Fibroblast of lung (primary cell): Measurements from ENCODE around the gene TMEM234. TPM values are rescaled to one million over a fixed set of nuclear protein-coding genes. Genes with fewer than 3 reads are reported as not detected.
A peak's percentile ranks its signal among the peaks of the same experiment; 100 is the strongest.

Experiments
- DNase-seq, 2 donors: peaks; one replicate each; pipeline versions ENCODE4 v3.0.0 to v3.0.0-alpha.2; 2010; ENCODE audit warnings: low read depth in 2 of 2
- H2AFZ ChIP-seq: 2 replicates; pipeline ENCODE4 v1.5.1; 2012; ENCODE audit warnings: low read length, control low read depth, inconsistent platforms
- H3K27ac ChIP-seq: 2 replicates; pipeline ENCODE4 v1.5.1; 2011; ENCODE audit warnings: low read length, control low read depth; ENCODE audit not compliant: insufficient read depth
- H3K27me3 ChIP-seq: 2 replicates; pipeline ENCODE4 v1.5.1; 2011; ENCODE audit warnings: mild to moderate bottlenecking, low read length; ENCODE audit not compliant: control insufficient read depth, insufficient read depth
- H3K36me3 ChIP-seq: 2 replicates; pipeline ENCODE4 v1.5.1; 2011; ENCODE audit warnings: low read length; ENCODE audit not compliant: control insufficient read depth, insufficient read depth
- H3K4me1 ChIP-seq: 2 replicates; pipeline ENCODE4 v1.5.1; 2011; ENCODE audit warnings: low read length; ENCODE audit not compliant: control insufficient read depth, insufficient read depth; ENCODE audit errors: extremely low read depth
- H3K4me2 ChIP-seq: 2 replicates; pipeline ENCODE4 v1.5.1; 2011; ENCODE audit warnings: low read length, control low read depth; ENCODE audit not compliant: insufficient read depth; ENCODE audit errors: extremely low read depth
- H3K4me3 ChIP-seq, 4 experiments: fragments of 200-600 bp in 1 of 4; sonication (generic) in 1 of 4; replicated peaks in 1 of 4; 2 replicates each; pipeline ENCODE4 v1.5.1; 2011 to 2016; ENCODE audit warnings: low read length in 4 of 4, low read depth in 3 of 4, mild to moderate bottlenecking in 3 of 4, control low read depth in 2 of 4, inconsistent platforms in 1 of 4, mixed read lengths in 1 of 4; ENCODE audit not compliant: insufficient read depth in 1 of 4; ENCODE audit errors: control extremely low read depth in 1 of 4
- H3K79me2 ChIP-seq: 2 replicates; pipeline ENCODE4 v1.5.1; 2012; ENCODE audit warnings: mild to moderate bottlenecking, low read length, inconsistent platforms; ENCODE audit not compliant: control insufficient read depth, insufficient read depth
- H3K9ac ChIP-seq: 2 replicates; pipeline ENCODE4 v1.5.1; 2011; ENCODE audit warnings: mild to moderate bottlenecking, low read length, control low read depth; ENCODE audit not compliant: insufficient read depth
- H3K9me3 ChIP-seq: 2 replicates; pipeline ENCODE4 v1.5.1; 2012; ENCODE audit warnings: low read depth, low read length; ENCODE audit not compliant: control insufficient read depth, insufficient read depth
- H4K20me1 ChIP-seq: 2 replicates; pipeline ENCODE4 v1.5.1; 2011; ENCODE audit warnings: low read length; ENCODE audit not compliant: control insufficient read depth, insufficient read depth; ENCODE audit errors: extremely low read depth
- EZH2 ChIP-seq: IDR thresholded peaks from 2 replicates; pipeline ENCODE4 v1.5.1; 2012; ENCODE audit warnings: low read length, control low read depth, mild to moderate bottlenecking; ENCODE audit errors: missing control alignments
- polyA plus RNA-seq, 2 donors: library from polyadenylated mRNA; depleted of rRNA in 1 of 2; stranded (reverse) in 1 of 2; unstranded in 1 of 2; fragments of >200 nt; gene quantifications; 2 replicates each; pipeline ENCODE4 v1.2.1, GENCODE V29; 2011 to 2012; ENCODE audit warnings: missing spikeins in 1 of 2
- total RNA-seq: library from RNA; depleted of rRNA; stranded (reverse); fragments of >200 nt; gene quantifications from 2 replicates; pipeline ENCODE4 v1.2.1, GENCODE V29; 2014
- TF ChIP-seq, protein P1 (sequence below), 2 donors: IDR thresholded peaks in 1 of 2; conservative IDR thresholded peaks in 1 of 2; 1 replicate in 1 of 2; 2 replicates in 1 of 2; pipeline ENCODE4 v1.5.1; 2011 to 2012; ENCODE audit warnings: low read length in 2 of 2, control low read depth in 1 of 2, inconsistent platforms in 1 of 2, low read depth in 1 of 2, mild to moderate bottlenecking in 1 of 2

The TMEM234 gene
- total and polyA plus RNA-seq, 2 donors (not counting 1 experiment from before 2014, with no cell fraction given): 15.8 to 17.5 TPM

DNA sequence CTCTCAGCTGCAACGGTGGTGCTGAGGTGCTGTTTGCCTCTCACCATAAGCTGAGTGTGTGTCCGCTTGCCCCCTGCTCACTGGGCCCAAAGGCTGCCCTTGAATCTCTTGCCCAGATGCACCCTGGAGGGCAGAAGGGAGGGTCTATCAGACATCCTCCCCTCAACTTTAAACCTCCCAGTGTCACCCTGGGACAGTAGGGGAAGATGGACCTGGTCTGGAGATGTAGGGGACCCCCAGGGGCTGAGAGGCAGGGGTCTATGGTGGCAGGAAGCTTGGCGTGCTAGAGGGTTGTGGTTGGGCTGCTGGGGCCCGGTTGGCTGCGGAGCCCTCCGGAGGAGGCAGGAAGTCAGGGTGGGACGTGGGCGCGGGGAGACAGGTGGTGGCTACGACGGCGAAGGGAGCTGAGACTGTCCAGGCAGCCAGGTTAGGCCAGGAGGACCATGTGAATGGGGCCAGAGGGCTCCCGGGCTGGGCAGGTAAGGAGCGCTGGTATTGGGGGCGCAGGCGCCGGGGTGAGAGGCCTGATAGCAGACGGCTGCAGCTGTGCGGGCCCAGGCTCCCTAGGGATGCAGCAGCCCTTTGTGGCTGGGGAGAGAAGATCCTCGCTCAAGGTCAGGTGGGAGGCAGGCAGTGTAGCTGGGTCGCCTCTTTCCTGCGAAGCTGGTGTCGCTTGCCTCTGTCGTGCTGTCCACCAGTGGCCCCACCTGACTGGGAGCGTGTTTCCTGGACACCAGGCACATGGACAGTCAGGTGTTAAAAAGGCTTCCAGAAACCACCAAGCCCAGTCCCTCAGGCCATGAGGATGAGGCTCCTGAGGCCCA lies 29.0 kb upstream of the TMEM234 start, which contains the start of gene LCK:
TSS of gene LCK (plus strand) at position 373 of the 824 bp plus-strand sequence. CDS start 23,065 bp downstream, outside the sequence.
- H4K20me1 ChIP-seq: no peaks in the 10 kb centered on the region
- no peaks in the 10 kb centered on the region for H3K9me3 ChIP-seq
- no peak within 1 kb of the TSS for H3K4me2 ChIP-seq
- no peak within 1 kb of the TSS for H3K27ac ChIP-seq
- no peaks in the 10 kb centered on the region for H3K79me2 ChIP-seq
- no peak within 1 kb of the TSS for H2AFZ ChIP-seq
- H3K4me3 ChIP-seq: no peak within 1 kb of the TSS
- no peak for TF ChIP-seq EZH2
- TF ChIP-seq, protein P1, sequence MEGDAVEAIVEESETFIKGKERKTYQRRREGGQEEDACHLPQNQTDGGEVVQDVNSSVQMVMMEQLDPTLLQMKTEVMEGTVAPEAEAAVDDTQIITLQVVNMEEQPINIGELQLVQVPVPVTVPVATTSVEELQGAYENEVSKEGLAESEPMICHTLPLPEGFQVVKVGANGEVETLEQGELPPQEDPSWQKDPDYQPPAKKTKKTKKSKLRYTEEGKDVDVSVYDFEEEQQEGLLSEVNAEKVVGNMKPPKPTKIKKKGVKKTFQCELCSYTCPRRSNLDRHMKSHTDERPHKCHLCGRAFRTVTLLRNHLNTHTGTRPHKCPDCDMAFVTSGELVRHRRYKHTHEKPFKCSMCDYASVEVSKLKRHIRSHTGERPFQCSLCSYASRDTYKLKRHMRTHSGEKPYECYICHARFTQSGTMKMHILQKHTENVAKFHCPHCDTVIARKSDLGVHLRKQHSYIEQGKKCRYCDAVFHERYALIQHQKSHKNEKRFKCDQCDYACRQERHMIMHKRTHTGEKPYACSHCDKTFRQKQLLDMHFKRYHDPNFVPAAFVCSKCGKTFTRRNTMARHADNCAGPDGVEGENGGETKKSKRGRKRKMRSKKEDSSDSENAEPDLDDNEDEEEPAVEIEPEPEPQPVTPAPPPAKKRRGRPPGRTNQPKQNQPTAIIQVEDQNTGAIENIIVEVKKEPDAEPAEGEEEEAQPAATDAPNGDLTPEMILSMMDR (conservative IDR thresholded peaks at IDR 0.05 in 1 of 2, IDR thresholded peaks at IDR 0.05 in 1 of 2; ENCODE audit: low read depth in 1 of 2, low read length in 2 of 2): no peak
- H3K9ac ChIP-seq: no peak within 1 kb of the TSS
- no peaks in the 10 kb centered on the region for H3K36me3 ChIP-seq
- peaks cover 13% of the 10 kb centered on the region for H3K4me1 ChIP-seq
- no peak for DNase-seq
- no peaks in the 10 kb centered on the region for H3K27me3 ChIP-seq

DNA sequence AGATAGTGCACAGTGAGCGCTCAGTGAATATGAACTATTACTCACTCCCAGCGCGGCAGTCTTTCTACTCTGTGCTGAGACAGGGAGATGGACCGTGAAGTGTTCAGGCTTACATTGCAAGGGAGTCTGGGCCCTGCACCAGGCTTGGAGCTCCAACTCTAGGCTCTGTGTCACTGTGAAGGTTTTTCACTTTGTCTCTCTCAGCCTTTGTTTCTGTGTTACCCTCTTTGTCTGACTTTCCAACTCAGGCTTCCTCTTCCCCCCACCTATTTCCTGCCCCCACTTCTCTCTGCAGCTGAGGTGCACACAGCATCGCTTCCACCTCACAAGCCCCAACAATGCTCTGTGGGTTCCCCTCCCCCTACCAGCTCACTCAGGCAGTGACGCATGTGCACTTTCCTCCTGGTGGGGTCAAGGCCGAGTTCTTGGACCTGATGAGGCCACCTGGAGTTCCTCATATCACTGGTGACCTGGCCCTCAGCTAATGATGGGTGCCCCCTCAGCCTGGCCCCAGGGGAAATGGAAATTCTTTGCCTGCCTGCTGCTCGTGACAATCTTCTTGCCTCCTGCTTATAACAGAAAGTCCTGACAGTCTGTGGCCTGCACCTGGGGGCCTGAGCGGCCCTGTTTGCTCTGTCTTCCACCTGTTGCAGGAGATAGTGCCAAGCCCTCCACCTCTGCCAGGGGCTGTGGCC lies 27.8 kb upstream of the TMEM234 start:
- H3K4me2 ChIP-seq: no peak overlapping the region
- DNase-seq: peak in 1 of 2 donors; percentile 35
- no peak overlapping the region for H3K4me3 ChIP-seq
- no peak overlapping the region for H3K9ac ChIP-seq
- H3K4me1 ChIP-seq: peaks cover 13% of the 10 kb centered on the region
- H3K27me3 ChIP-seq: no peaks in the 10 kb centered on the region
- no peaks in the 10 kb centered on the region for H4K20me1 ChIP-seq
- H3K79me2 ChIP-seq: no peaks in the 10 kb centered on the region
- TF ChIP-seq, protein P1 (conservative IDR thresholded peaks at IDR 0.05 in 1 of 2, IDR thresholded peaks at IDR 0.05 in 1 of 2; ENCODE audit: low read depth in 1 of 2, low read length in 2 of 2): no peak
- TF ChIP-seq EZH2: no peak
- H2AFZ ChIP-seq: no peak overlapping the region
- H3K27ac ChIP-seq: no peak overlapping the region
- no peaks in the 10 kb centered on the region for H3K36me3 ChIP-seq
- no peaks in the 10 kb centered on the region for H3K9me3 ChIP-seq
